Stimulated activated naive CD4-positive, alpha-beta T cell (primary cell): ENCODE results near the gene PCDH1.
"Not testable (repeated sequence)": the region's sequence is repeated elsewhere in the genome, so short reads cannot be mapped to it uniquely, and the experiment has no call there.

Source experiments
- DNase-seq, 6 experiments: peaks; one replicate each; lab custom pipeline; 2025; lab: John Stamatoyannopoulos, UW

Gene PCDH1

GRCh38 chr5:141878186-141878710 lies at the start of gene PCDH1:
Gene PCDH1, minus strand, starts transcription at chr5:141878410. Its CDS starts 148 bp downstream, at chr5:141878262.
- DNase-seq = peak in 4 of 6 experiments; percentile 6 to 48 (median 34)

- no peak for DNase-seq
Observed at GRCh38 chr5:141926434-141926833, 48.2 kb upstream of the PCDH1 start.

GRCh38 chr5:141923448-141924313 lies 45.5 kb upstream of the PCDH1 start, which contains the start of gene DELE1:
Gene DELE1, plus strand, starts transcription at chr5:141923871. Its CDS starts 71 bp downstream, at chr5:141923942.
- peak; percentile 73 to 97 (median 90) for DNase-seq

- not testable (repeated sequence) for DNase-seq
Observed at GRCh38 chr5:141922827-141923447, 44.7 kb upstream of the PCDH1 start.

- no peak for DNase-seq
Observed at GRCh38 chr5:141920771-141921170, 42.6 kb upstream of the PCDH1 start.

GRCh38 chr5:141919218-141920119 lies 41.3 kb upstream of the PCDH1 start:
- DNase-seq = no peak

- DNase-seq = no peak
Observed at GRCh38 chr5:141917760-141918159, 39.5 kb upstream of the PCDH1 start.

GRCh38 chr5:141916522-141916921 lies 38.3 kb upstream of the PCDH1 start:
- DNase-seq = no peak

GRCh38 chr5:141915881-141916336 lies 37.7 kb upstream of the PCDH1 start:
- no peak for DNase-seq

- no peak for DNase-seq
Observed at GRCh38 chr5:141914797-141915196, 36.6 kb upstream of the PCDH1 start.

GRCh38 chr5:141914199-141914743 lies 36.1 kb upstream of the PCDH1 start:
- peak in 3 of 6 experiments; percentile 7 to 21 (median 9) for DNase-seq

GRCh38 chr5:141913560-141914198 lies 35.5 kb upstream of the PCDH1 start:
- no peak for DNase-seq

- DNase-seq = no peak
Observed at GRCh38 chr5:141910271-141910673, 32.1 kb upstream of the PCDH1 start.

- no peak for DNase-seq
Observed at GRCh38 chr5:141909212-141909611, 31.0 kb upstream of the PCDH1 start.

GRCh38 chr5:141908796-141909195 lies 30.6 kb upstream of the PCDH1 start:
- no peak for DNase-seq

- no peak for DNase-seq
Observed at GRCh38 chr5:141906972-141907371, 28.8 kb upstream of the PCDH1 start.

- no peak for DNase-seq
Observed at GRCh38 chr5:141906517-141906916, 28.3 kb upstream of the PCDH1 start.

GRCh38 chr5:141904551-141904950 lies 26.3 kb upstream of the PCDH1 start:
- no peak for DNase-seq

GRCh38 chr5:141903261-141903660 lies 25.1 kb upstream of the PCDH1 start:
- no peak for DNase-seq

- DNase-seq = no peak
Observed at GRCh38 chr5:141902015-141902814, 24.0 kb upstream of the PCDH1 start.
